Peyer's patch (tissue), 4 donors: ENCODE measurements around the gene CNTN4.

ENCODE experiments used
- POLR2A ChIP-seq, 2 donors: fragments of 450-650 bp; IDR thresholded peaks; one replicate each; pipeline ENCODE4 v1.5.1; 2017; ENCODE audit warnings: antibody characterized with exemption in 2 of 2, mild to moderate bottlenecking in 2 of 2, moderate library complexity in 2 of 2
- TF ChIP-seq, protein P1 (sequence below), 6 experiments: fragments of 450-650 bp in 4 of 6; fragments of 200-600 bp in 2 of 6; sonication (generic) in 1 of 6; IDR thresholded peaks; one replicate each; pipeline ENCODE4 v1.5.1; 2017 to 2019; ENCODE audit warnings: antibody characterized with exemption in 6 of 6, mild to moderate bottlenecking in 3 of 6, moderate library complexity in 1 of 6

DNA sequence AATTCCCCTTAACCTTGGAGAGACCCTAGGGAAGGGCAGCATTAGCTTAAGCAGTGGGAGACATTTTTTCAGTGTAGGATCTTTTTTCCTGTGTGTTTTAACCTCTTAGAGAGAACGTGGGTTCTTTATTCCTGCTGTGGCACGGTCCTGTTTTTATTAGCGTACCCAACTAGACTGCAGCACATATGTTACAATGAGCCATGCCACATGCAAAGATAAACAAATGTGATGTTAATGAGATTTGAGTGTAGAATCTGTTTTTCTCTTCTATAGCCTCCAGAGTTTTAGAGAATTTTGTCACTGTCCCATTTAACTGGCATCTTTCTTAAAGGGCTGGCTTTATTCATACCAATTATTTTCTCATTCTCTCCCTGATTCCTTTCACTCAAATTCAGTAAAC, 347.5 kb downstream of the CNTN4 start:
- TF ChIP-seq, protein P1, sequence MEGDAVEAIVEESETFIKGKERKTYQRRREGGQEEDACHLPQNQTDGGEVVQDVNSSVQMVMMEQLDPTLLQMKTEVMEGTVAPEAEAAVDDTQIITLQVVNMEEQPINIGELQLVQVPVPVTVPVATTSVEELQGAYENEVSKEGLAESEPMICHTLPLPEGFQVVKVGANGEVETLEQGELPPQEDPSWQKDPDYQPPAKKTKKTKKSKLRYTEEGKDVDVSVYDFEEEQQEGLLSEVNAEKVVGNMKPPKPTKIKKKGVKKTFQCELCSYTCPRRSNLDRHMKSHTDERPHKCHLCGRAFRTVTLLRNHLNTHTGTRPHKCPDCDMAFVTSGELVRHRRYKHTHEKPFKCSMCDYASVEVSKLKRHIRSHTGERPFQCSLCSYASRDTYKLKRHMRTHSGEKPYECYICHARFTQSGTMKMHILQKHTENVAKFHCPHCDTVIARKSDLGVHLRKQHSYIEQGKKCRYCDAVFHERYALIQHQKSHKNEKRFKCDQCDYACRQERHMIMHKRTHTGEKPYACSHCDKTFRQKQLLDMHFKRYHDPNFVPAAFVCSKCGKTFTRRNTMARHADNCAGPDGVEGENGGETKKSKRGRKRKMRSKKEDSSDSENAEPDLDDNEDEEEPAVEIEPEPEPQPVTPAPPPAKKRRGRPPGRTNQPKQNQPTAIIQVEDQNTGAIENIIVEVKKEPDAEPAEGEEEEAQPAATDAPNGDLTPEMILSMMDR (IDR thresholded peaks at IDR 0.05) = no peak
- TF ChIP-seq POLR2A (IDR thresholded peaks at IDR 0.05) = no peak
